ENCODE data around the gene HMCN1.

The HMCN1 gene

DNA sequence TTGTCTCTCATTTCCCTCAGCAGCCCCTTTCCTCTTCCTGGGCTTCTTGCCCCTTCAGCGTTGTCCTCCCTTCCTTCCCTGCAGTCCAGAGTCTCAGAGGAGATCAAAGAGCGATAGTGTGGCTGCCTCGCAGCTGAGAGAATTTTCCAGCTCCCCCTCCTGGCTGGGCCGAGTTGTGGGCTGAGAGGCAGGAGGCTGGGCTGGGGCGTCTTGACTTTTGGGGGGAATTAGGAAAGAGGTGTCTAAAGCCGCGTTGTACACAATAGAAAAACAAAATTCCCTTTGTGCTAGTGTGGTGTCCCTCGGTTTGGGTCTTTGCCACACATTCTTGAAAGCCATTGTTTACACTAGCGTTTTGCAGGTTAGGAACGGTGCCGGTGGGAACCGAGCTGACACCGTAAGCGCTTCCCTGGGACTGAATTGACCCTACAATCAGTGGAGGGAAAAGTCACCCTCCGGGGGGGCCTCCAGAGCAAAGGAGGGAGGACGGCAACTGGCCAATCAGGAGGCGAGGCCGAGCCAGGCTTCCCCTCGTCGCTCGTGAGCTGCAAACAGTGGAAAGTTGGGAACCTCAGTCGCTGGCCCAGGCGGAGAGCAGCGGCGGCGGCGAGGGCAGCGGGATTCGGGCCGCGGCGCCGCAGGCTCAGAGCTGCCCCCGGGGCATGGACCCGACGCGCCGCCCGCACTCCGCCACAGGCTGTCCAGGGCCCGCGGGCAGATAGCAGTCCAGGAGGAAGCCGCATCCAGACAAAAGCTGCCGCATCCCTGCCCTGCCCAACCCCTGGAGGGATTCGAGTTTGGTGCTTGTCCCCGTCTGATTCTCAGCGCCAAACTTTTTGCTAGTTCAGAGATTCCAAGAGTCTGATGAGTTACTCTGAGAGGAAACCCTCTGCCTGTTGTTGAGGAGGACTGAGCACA is at the start of gene HMCN1:
TSS of gene HMCN1 (plus strand) at position 574 of the 918 bp plus-strand sequence. CDS start 389 bp downstream, outside the sequence.
- peak; percentile 76 for DNase-seq

DNA sequence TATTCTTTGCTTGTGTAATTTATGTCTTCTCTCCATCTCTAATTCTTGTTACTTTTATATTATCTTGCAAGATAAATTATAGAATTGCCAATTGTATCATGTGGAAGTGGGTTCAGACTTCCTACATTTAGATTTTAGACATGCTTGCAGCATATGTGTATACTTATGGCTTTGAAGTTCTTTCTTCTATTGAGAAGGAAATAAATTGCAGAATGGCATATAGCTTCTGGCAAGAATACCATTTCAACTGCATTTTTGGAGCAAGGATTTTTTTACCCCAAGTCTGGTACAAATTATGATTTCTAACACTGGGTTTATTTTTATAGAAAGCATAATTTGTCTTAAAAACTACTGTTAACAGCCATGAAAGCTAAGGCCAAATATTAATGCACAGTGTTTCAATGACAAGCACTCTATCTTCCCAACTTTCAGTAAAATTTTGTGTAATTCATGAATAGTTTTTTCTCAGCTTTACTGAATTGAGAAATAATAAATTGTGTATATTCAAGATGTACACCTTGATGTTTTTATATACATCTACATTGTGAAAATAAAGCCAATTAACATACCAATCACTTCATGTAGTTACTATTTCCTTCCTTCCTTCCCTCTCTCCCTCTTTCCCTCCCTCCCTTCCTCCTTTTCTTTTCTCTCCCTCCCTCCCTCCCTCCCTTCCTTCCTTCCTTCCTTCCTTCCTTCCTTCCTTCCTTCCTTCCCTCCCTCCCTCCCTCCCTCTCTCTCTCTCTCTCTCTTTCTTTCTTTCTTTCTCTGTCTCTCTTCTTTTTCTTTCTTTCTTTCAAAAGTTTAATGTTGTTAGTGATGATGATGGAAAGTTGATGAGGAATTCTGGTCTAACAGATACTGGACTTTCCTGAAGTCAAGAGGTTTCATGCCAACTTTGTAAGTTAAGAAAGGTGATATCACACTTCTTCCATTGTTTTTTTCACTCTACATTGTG is 47.1 kb upstream of the HMCN1 start:
- no peak for DNase-seq

DNA sequence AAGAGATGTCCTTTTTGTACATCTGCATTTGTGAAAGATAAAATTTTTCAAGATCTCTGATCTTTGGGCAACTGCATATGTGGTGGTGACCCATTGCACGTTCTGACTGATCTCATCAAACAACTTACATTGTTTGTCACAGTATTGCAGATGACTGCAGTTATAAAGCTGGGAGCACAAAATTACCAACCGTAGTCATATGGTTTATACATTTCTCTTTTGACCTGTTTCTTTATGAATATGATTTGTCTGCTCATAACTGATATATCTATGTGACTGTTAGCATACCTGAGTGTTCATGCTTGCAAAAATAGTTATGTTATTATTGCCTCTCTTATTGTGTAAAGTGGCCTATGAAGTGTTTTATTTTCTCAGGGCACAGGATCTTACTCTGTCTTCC is 43.7 kb upstream of the HMCN1 start:
- DNase-seq, result no peak

DNA sequence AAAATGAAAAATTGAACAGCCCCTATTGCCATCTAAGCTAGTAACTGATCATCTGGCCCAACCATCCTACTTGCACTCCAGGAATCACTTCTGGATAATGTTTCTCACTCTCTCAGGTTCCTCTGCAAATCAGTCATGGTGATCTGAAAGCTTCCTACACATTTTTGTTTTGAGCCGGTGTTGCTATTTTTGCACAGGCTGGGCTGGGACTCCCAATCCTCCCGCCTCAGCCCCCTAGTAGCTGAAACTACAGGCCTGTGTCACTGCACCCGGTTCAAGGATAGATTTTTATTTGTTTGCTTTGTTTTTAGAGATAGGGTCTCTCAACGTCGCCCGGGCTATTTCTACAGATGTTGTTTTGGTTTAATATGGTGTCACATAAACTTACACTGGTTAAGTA is 40.5 kb upstream of the HMCN1 start:
- no peak for DNase-seq

DNA sequence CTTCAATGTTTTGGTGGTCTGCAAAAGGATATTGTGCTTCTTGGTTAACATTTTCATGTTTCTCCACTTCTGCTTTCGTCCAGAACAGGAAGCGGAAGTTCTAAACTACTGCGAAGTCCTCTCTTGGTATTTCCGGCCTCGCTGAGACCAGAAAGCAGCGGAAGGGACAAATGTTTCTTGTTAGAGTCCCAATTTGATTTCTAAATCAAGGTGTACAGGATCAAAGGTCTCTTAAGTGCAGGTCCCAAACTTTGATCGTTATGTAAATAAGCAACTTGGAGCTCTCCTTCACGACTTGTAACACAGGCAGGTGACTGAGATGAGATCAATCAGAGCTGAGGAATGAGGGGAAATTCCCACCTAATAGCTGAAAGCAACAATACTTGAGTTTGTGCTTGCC is 40.1 kb upstream of the HMCN1 start:
- no peak for DNase-seq

DNA sequence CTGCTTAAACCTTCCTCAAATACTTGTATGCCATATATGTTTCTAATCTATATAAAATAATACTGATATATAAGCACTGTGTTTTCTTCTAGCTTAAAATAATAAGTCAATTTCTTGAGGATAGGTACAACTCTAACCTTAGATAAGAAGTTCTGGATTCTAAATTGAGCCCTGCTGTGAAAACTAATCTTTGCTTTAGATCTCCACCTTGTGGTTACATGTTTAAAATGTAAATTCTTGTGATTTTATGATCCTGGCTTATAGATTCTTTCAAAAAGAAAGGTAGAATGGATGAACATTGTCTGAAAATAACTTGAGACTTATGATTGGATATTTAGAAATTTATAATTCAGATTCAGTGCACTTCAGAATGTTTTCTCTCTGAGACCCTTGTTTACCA is 38.9 kb upstream of the HMCN1 start:
- no peak for DNase-seq

DNA sequence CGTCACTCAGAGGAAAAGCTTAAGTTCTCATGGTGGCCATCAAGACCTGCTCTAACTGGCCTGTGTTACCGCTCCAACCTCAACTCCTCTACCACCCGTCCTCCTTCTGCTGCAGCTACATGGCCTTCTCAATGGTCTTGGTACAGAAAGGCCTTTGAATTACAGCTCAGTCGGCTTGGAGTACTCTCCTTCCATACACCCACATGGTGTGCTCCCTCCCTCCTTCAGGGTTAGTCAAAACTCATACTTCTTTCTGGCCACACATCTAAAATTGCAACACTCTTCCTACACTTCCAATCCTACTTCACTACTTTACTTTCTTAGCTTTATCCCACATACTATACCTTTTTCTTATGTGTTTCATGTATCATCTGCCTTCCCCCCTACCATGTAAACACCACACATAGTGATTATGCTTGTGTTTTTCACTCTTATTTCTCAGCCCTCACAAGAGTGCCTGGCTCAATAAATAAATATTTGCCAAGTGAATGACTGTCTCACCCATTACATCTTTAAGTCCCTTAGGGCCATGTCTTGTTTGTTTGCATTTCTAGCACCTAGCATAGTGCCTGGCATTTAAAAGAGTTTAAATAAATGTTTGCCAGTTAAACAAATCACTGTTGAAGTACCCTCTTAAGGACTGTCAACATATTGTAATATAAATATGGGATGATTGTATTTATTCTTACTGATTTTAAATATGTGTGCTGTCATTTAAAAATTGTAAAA is 37.6 kb upstream of the HMCN1 start:
- DNase-seq, result peak; percentile 69

DNA sequence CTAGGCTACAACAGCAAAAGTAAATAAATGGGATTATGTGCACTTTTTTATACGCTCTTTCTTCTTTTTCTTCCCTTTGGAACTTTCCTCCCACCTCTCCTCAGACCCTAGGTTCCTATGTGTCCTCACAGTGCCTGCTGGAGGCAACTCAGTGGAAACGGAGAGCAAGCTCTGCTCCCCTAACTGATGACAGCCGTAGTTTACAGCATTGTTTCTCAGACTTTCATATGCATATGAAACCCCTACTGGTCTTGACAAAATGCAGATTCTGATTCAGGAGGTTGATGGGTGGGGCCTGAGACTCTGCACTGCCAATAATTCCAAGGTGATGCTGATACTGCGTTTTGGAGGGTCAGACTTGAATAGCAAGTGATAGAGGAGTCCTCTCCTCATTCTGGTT is 34.3 kb upstream of the HMCN1 start:
- no peak for DNase-seq

DNA sequence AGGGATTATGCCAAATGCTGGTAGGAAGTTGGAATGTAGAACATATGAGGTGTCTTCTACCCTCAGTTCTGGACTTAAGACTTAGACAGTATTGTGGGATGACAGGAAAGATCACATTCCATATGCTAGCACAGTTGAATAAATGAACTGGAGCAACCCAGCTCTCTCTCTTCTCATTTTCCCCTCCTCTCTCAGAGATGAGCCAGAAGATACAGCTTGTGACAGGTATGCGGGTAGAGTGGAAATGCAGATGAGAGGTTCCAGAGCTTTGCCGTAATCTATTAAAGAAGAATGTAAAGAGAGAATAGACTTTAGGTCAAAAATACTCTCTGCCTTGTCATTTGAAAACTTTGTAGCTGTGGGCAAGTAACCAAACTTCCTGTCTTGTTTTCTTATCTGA is 32.5 kb upstream of the HMCN1 start:
- no peak for DNase-seq

DNA sequence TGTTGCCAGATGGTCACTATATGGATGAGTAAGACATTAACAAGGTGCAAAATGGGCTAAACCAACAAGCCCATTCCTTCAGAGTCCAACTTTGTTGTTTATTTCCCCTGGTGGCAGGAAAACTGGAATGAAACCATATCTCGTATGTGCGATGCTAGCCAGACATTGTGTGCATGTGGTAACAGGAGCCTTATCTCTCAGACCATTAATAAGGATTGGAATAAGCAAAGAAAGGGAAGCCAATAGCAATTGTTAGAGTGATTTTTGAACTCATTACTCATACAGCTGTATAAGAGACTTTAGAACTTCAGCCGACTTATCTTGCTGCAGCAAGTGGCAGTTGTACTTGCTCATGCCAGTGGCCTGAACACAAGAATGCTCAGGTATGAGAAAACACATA is 30.0 kb upstream of the HMCN1 start:
- no peak for DNase-seq

DNA sequence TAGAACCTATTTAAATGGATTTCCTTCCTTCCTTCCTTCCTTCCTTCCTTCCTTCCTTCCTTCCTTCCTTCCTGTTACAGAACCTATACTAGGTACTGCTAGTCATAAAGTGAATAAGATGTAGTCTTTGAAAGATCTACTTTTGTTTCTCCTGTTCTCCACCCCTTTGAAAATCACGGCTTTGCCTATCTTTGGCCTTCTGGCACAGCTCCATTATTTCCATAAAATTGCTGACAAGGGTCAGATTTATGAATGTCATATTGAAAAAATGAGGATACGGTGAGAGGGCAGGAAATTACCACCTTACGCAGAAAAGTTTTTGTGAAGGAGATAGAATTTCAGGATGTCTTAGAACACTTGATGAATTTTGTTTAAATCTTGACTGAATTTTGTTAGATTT is 18.1 kb upstream of the HMCN1 start:
- peak; percentile 3 for DNase-seq

DNA sequence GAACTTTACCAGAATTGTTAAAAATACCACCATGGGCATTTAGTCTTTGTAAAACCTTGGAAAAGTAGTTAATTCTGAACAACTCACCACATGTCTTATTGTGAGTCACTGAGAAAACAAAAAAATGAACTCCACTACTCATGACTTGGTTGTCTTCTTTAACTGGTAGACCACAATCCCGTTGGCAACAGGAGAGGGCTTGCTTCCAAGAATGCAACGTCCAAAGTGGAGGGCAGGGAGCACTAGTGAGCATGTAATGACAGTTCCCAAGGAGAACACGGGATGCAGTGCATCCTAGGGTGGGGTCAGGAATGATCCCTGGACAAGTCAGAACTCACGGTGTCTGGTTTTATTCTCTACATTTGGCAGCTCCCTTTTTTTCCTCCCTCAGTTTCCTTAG is 15.2 kb upstream of the HMCN1 start:
- DNase-seq, result peak; percentile 42

DNA sequence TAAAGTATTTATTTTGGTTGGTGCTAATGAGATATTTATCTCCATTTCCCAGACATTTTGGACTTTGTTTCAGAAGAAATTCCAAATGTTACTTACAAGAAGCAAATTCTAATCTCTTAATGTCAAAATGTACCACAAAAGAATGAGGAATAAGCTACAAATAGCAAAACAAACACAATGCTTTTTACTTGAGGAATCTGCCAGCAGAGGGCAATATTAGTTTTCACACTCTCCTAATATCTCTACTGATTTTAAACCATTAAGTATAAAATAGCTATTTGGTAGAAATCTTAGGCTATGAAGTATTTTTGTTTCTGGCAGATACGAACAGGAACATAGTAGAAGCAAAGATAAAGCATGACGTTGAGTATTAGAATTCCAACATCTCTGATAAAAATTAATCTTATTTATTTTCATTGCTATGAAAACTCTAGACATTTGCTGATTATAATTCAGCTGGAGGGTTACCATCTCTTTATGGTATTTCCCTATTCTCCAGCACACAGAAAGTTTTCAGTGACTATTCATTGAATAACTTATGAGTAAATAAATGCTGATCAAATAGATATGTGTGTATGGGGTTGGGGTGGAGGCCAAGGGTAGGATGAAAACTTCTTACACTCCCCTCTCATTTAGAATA is 13.4 kb upstream of the HMCN1 start:
- DNase-seq, result peak; percentile 48

DNA sequence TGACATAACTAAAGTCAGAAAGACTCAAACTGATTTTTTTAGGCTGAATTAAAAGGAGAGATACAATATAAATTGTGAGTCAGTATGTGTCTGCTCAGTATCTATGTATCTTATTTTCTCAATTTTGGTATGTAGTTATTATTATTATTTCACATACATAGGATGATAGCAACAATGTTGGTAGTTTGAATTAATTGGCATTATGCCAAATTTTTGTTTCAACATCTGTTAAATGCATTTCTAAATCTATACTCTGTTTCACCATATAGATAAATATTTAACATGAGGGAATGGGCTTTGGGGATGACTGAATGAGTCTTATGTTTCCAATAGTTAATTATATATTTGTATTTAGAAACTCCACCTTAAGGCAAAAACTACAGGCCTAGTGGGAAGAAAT is 12.6 kb upstream of the HMCN1 start:
- peak; percentile 5 for DNase-seq

DNA sequence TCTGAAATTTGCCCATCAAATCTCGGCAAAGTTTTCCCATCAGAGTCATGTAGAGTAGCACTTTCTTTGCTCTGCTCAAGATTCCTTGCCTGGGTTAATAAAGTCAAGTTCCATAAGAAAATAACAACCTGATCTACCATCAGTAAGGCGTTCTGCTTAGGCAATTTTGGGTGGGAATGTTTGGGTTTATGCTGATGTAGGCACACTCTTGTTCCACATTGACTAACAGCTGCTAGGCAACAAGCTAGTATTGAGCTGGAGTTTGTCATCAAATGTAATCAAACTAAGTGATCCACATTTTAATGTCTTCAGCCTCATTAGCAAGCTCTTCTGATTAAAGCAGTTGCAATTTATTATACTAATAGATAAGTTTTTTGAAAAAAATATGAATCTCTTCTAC is 12.1 kb upstream of the HMCN1 start:
- no peak for DNase-seq

DNA sequence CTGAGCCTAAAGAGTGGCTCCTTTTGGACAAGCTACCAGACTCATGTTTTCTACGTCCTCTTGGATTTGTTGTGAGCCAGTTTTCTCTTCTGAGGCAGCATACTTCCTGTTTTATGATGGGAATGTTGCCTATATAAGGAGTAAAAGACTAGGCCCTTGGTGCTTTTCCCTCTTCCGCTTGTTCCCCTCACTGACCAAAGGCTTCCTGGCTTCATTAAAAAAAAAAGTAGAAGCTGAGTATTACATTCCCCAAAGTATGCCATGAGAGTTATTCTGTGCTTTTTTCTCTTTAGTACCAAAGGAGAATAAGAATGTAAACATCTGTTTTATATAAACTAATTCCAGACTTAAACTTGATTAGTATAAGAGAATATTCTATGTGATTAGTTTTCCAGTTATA is 6.5 kb upstream of the HMCN1 start:
- DNase-seq, result no peak

DNA sequence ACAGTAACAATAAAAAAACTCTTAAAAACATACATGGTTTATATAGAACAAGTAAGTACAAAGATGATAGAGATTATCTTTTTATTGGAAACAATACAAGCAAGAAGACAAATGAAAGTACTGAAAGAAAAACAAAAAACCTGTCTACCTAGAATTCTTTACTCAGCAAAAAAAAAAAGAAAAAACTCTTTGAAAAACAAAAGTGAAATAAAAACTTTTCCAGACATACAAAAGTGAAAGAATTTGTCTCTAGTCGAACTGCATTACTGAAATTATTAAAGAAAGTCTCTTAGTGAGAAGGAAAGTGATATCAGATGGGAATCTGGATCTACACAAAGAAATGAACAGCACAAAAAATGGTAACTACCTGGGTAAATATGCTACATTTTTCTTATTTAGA is 2.7 kb upstream of the HMCN1 start:
- DNase-seq, result no peak

DNA sequence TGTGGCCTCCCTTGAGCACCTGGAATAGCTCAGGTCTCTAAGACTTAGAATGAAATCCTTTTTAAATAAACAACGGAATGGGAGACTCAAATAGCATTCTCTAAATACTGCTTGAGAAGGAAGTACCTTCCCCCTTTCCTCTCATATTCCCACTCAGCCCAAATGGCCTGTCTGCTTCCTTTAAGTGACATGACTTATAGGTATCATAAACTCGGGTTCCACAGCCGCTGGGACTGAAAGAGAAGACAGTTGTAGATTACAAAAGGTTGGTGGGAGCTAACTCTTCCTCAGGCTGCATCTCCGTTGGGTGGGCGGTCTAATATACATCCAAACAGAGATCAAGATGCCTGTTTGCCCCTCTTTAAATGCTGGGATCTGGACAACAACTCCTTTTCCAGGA is 1.2 kb upstream of the HMCN1 start:
- peak; percentile 54 for DNase-seq

DNA sequence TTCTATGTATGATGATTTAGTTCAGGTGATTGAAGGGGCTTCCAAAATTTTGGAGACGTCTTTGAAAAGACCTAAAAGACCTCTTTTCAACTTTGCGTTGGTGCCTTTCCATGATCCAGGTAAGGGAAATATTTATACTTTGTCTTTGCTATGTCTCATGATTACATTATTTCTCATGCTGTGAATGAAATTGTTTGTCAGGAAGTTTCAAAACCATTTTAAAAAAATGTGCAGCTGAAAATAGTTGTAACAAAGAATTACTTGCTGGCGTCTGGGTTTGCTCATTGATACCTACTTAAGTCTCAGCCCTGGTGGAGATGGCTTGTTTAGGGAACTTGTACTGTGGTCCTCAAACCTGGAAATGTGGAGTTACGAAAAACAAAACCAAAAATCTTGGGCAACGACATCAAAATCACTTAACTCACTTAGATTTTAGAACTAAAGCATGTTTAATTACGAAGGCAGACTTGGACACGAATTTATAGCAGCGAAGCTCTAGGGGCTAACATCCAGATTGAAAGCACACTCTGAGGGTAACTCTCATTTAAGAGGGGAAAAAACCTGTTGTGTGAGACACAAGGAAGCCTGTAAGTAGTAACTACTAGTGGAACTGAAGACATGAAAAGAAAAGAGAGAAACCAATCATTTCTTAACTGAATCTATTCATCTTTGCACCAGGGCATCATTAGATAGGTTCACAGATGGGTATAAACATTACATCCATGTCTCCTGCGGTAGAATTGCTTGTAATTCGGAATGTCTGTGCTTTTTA is 924 bp downstream of the HMCN1 start:
- DNase-seq, result no peak

DNA sequence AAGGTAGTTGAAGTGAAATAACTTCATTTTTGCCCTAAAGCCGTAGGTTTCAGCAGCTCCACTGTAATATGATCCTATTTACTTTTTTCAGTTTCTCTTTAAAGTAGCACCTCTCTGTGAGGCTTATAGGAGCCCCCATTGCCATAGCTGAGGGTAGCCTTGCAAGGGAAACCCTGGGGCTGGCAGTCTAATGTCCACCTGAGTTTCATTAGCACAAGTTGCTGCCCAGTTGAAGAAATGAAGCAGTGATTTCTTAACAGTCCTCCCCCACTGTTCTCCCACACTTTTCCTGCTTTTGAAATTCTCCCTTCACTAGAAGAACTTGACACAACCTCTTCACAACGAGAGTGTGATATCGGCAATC is 1.5 kb downstream of the HMCN1 start:
- no peak for DNase-seq

DNA sequence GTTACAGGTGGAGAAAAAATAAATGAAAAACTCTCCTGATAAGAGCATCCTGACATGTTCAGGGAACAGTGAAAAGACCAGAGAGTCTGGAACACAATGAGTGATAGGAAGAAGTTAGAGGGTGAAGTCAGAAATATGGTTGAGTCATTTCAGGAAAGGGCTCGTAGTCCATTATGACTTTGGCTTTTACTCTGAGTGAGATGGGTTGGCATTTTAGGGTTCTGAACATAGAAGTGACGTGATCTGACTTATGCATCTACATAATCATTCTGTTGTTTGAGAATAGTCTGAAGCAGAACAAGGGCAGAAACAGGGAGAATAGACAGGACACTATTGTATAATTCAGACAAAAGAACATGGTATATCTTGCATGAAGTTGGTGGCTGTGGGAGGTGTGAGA is 5.8 kb downstream of the HMCN1 start:
- no peak for DNase-seq

DNA sequence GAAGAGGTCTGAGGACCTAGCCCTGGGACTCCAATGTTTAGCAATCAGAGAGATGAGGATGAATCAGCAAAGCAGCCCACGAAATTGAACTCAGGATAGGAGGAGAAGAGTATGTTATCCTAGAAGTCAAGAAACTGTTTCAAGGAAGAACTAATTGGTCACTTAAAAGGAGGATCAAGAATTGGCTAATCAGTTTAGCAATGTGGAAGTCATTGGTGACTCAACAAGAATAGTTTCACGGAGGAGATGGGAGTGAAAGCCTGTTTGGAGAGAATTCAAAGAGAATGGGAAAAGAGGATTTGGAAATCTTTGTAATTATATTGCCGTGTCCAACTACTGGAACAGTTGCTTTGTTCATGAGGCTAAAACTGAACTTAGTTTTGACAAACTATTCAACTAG is 7.4 kb downstream of the HMCN1 start:
- DNase-seq, result no peak
